HG03442 (cell line): Measurements from ENCODE around the gene COL19A1.
"Not testable (repeated sequence)": the region's sequence is repeated elsewhere in the genome, so short reads cannot be mapped to it uniquely, and the experiment has no call there.

ENCODE experiments used
- ATAC-seq: cut with Tn5 transposase; IDR thresholded peaks from one replicate; pipeline ENCODE4 v1.9.1; 2021; ENCODE audit warnings: mild to moderate bottlenecking, moderate library complexity; ENCODE audit not compliant: unreplicated experiment

COL19A1 gene

GRCh38 chr6:69957985-69958559 is 91.7 kb downstream of the COL19A1 start:
- ATAC-seq = no peak

- no peak for ATAC-seq
Observed at GRCh38 chr6:69958978-69959377, 92.6 kb downstream of the COL19A1 start.

GRCh38 chr6:69965974-69966373 is 99.6 kb downstream of the COL19A1 start:
- ATAC-seq = not testable (repeated sequence)

GRCh38 chr6:69973138-69973537 is 106.8 kb downstream of the COL19A1 start:
- ATAC-seq = no peak

DNA sequence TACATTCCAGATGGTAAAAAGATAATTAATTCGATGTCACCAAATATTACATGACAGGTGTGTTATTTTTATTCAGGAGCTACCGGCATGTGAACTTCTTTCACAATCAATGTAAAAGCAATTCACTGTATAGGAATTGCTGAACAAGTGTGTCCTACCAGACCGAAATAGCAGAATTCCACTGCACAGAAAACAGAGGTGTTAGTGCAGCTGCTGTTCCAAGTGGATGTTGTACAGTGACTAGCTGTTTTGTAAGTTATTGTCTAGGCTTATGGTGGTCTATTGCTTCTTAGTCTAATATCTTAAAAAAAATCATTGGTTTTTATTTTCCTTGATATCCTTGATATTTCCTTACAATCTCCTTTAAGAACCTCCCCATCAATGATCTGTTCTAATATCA is 107.4 kb downstream of the COL19A1 start:
- no peak for ATAC-seq

- no peak for ATAC-seq
Observed at GRCh38 chr6:69974193-69974592, 107.8 kb downstream of the COL19A1 start.

GRCh38 chr6:69976591-69977090 is 110.3 kb downstream of the COL19A1 start:
- ATAC-seq = no peak

GRCh38 chr6:69980624-69981023 is 114.3 kb downstream of the COL19A1 start:
- ATAC-seq = no peak

- ATAC-seq = no peak
Observed at GRCh38 chr6:69984506-69984905, 118.2 kb downstream of the COL19A1 start.

- ATAC-seq = peak; percentile 69
Observed at GRCh38 chr6:69985180-69985579, 118.8 kb downstream of the COL19A1 start.

DNA sequence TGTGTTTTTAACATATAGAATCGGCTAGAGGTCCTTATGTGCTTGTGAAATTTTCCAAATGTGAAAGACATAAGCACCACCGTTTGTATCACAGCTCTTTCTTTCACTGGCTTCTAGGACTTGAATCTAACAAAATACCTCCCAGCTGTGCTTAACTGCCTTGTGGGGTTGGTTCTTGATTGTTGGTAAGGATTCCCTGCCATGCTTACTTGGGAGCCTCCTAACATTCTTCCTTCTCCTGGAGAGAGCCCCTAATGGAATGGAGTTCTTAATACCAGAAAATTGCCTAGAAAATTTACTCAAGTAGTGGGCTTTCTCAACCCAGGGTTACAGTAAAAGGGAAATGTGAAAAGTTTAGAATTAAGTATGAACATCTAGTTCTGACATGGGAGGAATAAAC is 121.2 kb downstream of the COL19A1 start:
- no peak for ATAC-seq

GRCh38 chr6:69988458-69989126 is 122.2 kb downstream of the COL19A1 start:
- ATAC-seq = no peak

- ATAC-seq = no peak
Observed at GRCh38 chr6:69994251-69994650, 127.9 kb downstream of the COL19A1 start.

DNA sequence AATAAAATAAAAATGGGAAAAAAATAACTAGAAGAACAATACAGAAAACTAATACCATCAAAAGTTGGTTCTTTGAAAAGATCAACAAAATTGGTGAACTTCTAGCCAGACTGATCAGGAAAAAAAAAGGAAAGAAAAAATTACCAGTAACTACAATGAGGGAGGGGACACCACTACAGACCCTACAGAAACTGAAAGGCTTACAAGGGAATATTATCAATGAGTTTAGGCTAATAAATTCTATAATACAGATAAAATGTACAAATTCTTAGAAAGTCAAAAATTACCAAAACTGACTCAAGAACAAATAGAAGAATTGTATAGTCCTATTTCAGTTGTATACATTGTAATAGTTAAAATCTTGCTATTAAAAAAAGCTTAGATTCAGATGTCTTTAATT is 141.8 kb downstream of the COL19A1 start:
- no peak for ATAC-seq

GRCh38 chr6:70010339-70010738 is 144.0 kb downstream of the COL19A1 start:
- not testable (repeated sequence) for ATAC-seq

GRCh38 chr6:70023201-70023600 is 156.8 kb downstream of the COL19A1 start:
- not testable (repeated sequence) for ATAC-seq

DNA sequence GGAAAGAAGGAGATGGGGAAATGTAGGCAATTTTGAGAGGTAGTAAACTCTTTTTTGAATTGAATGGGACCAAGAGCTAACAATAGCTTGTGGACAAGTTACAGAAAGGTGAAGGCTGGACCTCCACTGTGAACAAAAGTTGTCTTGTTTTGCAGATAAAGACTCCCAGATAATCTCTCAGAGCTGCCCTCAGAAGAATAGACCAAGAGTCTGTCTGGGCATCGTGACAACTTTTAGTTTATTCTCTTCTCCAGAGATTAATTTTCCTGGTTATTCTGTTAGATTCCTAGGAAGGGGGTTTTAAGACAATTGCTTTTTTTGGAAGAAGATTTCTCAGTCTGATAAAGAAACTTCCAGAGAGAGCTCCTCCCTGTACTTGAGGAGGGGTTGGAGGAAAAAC is 161.9 kb downstream of the COL19A1 start:
- no peak for ATAC-seq

DNA sequence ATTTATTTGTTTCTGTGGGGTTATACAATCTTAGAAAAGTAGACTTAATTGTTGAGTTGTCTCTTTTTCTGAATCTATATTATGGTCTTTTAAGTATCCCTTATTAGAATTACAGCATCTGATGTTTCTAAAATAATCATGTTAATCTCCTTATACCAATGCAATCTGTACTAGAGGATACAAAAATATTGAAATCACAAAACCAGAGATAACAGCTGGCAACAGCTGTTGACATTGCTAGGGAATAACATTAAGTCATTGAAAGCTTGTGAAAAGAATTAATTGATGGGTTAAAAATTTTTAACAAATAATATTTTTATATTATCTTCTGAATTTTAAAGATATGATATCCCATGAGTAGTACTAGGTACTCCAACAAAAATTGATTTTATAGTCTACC is 162.6 kb downstream of the COL19A1 start:
- ATAC-seq = no peak

- no peak for ATAC-seq
Observed at GRCh38 chr6:70033781-70034180, 167.4 kb downstream of the COL19A1 start.

DNA sequence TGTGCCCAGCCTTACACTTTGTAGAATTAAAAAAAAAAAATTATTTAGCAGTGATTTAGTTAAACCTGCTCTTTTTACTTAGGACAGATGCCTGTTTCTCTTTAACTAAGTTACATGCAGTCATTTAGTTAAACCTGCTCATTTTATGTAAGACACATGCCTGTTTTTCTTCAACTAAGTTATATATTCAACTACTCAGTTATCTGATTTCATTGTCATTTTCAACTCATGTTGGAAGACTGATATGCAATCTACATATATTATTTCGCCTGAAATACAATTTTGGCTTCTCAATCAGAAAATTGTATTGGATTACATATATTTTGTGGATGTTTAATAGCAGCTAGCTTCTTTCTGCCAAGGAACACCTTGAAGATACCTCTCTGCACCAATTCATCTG is 171.1 kb downstream of the COL19A1 start:
- ATAC-seq = no peak

DNA sequence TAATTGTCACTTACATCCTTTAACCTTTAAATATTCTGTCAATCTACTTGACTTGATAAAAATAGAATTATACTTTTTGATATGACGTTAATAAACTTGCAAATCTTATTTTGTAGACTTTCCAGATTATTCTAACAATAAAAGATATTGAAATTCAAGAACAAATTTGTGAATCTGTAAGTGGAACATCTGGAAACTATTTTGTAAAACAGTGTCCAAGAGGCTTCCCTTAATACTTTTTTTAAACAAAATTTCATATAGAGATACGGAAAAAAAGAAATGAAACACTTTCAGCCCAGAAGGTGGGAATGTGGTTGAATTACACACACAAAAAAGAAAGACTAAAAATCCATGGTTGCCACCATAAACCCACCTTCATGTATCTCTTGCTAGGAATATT is 174.4 kb downstream of the COL19A1 start:
- no peak for ATAC-seq

- no peak for ATAC-seq
Observed at GRCh38 chr6:70041411-70041810, 175.1 kb downstream of the COL19A1 start.

GRCh38 chr6:70045413-70045812 is 179.1 kb downstream of the COL19A1 start:
- no peak for ATAC-seq
